GM18907 (cell line): ENCODE measurements around the gene SF3B5.
A peak's percentile ranks its signal among the peaks of the same experiment; 100 is the strongest.
"Not testable (repeated sequence)": the region's sequence is repeated elsewhere in the genome, so short reads cannot be mapped to it uniquely, and the experiment has no call there.

ENCODE experiments used
- ATAC-seq: cut with Tn5 transposase; IDR thresholded peaks from one replicate; pipeline ENCODE4 v1.9.1; 2021; ENCODE audit warnings: mild to moderate bottlenecking, moderate library complexity; ENCODE audit not compliant: unreplicated experiment

Gene SF3B5

DNA sequence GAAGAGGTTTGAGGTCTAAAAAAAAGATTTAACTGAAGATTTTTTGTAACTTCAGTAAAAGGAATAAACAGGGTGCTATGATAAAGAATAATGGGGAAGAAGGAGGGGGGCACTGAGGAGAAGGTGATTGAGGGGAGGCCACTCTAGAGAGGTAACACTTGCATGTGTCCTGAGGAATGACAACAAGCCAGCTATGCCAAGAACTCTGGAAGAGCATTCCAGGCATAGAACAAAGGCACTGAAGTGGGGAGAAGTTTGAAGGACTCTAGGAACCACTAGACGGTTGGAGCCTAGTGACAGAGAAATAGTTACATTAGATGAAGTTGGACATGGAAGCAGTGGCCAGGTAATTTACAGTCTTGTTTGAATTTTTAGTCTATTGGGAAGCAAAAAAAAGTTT, 10.8 kb upstream of the SF3B5 start:
- no peak for ATAC-seq

DNA sequence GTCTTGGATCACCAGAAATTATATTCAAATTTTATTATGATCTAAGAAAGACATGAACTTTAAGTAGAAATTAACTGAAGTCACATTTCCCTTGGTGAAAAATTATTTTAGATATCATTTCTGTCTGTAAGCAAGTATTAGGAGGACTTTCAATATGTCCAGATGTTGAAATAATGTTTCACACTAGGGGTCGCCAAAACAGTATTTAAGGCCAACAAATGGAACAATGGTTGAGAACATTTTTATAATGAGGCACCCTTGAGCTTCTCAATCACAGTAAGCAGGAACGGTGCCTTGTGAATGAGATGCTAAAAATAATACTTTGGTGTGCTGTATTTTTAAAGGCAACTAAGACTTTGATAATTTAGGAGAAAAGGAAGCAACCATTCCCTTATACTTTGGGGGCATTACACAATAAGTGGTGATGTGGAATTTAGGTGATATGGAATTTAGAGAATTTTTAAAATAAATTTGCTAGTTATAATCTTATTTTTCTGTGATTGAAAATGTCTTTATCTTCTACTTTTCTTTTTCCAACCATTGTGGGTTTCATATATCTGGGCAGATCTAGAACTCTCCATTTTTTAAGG, 9.6 kb upstream of the SF3B5 start:
- ATAC-seq: peak; percentile 81

DNA sequence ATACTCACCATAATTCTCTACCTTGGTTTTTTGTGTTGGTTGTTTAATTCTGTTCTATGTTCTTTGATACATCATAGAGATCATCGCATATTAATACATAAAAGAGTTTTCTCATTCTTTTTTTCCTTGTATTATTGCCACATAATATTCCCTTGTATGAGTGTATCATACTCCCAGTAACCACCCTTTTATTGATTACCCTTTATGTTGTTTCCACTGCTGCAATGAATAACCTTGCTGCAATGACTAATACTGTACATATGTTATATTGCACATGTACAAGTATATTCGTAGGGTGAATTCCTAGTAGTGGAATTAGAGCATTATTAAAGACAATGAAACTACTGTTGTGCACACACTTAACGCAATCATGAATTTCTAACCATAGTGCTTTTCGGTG, 9.1 kb upstream of the SF3B5 start:
- no peak for ATAC-seq

DNA sequence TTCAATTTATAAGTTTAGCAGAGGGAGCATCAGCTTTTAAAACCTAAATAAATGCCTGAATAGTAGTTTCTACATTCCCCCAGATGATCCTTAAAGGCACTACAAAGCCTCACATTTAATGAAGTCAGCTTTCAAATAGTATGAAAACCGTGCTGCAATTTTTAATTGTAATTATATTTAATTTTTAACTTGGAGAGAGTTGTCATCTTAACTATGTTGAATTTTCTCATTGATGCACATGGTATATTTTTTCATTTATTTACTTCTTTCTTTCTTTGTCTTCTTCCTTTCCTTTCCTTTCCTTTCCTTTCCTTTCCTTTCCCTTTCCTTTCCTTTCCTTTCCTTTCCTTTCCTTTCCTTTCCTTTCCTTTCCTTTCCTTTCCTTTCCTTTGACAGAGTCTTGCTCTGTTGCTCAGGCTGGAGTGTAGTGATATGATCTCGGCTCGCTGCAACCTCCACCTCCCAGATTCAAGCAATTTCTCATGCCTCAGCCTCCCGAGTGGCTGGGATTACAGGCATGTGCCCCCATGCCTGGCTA, 7.7 kb upstream of the SF3B5 start:
- ATAC-seq: no peak

DNA sequence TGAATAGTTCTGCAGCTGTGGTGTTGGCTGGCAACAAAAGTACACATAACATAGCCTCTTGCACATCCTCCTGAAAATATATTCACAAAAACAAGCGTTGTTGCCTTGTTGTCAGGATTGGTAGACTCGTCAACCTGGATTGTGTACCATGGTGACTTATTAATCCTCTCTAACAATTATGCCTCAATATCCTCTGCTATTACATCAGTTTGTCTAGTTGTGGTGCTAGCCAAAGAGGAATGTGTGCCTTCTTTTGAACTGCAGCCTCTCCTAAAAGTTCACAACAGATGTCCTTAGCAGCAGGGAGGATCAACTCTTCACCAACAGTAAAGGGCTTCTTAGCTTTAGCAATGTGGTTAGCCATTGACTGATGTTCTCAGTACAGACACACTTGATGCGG, 3.6 kb upstream of the SF3B5 start:
- no peak for ATAC-seq

DNA sequence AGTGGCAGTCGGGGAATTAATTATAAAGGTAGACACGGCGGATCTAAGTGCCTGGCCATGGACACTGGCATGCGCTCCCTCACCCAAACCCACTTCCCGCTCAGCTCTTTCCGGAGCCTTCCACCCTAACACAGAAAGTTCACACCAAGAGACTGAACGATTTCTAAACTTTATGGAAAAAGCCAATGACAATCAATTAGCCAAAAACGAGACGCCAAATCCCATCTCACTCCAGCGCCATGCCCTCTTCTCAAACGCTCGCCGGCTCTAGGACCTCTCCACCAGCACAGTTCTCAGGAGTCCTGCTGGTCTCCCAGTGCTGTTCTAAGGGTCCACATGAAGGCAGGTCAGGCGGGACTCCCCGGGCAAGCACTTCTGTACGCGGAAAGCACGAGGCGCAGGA, 641 bp downstream of the SF3B5 start:
- peak; percentile 1 for ATAC-seq

DNA sequence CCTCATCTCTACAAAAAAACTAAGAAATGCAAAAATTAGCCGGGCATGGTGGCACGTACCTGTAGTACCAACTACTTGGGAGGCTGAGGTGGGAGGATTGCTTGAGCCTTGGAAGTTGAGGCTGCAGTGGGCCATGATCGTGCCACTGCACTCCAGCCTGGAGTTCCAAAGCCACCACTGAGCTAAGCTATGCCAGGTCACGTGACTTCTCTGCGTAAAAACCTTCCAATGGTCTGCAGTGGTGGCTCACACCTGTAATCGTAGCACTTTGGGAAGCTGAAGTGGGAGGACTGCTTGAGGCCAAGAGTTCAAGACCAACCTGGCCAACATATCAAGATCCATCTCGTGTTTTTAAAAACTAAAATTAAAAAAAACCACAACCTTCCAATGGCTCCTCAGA, 1.7 kb downstream of the SF3B5 start:
- no peak for ATAC-seq

DNA sequence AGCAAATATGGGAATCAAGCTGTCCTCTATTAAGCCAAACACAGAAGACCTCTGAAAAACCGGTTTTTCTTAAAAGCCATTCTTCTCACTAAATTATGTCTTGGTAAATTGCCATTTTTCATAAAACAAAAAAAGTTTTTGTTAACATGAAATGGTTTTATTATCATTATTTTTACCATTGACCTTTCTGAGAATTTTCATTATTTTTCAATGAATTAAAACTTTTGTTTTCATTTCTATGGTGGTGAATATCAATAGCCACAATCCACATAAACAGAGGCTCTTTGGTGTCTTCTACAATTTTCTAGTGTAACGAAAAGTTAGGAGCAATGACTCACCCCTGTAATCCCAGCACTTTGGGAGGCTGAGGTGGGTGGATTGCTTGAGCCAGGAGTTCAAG, 2.1 kb downstream of the SF3B5 start:
- no peak for ATAC-seq

DNA sequence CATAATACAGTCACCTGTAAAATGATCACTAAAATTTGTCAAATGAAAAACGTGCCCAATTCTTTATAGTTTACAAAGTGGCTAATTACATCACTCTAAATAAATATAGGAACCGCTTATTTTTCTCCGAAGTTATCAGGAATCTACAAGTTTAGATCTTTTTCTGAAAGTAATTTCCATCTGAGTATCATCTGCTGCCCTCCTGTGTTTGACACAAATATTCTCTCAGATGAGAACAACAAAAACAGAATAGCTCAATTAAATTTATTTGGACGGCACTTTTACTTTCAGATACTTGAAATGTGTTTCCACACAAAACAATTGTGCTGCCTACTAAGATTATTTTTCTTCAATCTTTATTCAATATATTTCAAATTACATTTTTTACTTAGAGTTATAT, 5.0 kb downstream of the SF3B5 start:
- ATAC-seq: no peak

DNA sequence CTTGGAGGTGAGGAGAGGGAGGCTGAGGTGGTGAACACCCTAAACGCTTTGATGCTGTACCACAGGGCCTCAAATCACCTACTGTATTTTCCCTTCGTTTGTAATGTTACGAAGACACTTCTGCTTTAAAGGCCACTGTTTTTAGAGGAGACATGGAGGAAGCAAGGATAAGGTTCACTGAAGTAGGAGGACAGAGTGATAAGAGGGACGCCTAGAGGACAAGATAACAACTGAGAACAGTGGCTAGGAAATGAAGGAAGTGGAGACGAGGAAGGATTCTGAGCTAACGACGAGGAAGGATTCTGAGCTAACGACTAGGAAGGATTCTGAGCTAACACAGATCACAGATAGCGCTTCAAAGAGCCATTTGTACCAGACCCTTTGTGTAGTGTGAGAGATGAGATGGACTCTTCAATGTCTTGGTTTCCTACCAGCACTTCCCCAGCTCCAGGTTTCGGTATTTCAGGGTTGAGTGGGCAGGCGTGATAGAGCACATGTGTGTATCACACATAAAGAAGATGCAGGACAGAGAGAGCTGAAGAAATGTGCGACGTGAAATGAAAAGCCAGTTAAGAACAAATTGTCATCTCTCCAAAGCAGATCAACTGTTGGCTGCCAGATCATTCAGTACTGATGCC, 7.5 kb downstream of the SF3B5 start:
- ATAC-seq: no peak

DNA sequence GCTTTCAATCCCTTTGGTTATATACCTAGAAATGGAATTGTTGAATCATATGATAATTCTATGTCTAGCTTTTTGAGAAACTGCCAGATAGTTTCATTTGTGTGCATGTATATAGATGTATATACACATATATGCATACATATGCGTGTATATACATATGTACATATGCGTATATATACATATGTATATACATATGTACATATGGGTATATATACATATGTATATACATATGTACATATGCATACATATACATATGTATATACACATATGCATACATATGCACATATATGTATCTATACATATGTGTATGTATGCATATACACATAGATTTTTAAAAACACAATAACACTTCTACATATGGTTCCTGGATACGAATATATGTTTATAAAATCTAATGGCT, 8.4 kb downstream of the SF3B5 start:
- no peak for ATAC-seq

DNA sequence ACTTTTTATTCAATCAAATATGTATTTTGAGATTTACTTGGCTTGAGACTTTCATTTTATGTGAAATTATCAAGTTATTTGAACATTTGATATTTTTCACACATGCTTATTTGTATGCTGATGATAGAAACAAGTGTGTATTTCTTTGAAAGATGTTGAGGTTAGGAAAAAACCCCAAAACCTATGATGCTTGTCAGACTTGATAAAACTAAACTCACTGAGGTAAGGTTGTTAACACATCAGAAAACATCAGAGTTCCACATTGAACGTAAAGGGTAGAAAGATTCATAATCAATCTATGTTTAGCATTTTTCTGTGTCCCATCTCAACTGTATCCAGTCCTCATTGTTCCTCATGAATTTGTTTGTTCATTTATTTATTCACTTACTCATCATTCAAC, 12.2 kb downstream of the SF3B5 start:
- ATAC-seq: no peak

DNA sequence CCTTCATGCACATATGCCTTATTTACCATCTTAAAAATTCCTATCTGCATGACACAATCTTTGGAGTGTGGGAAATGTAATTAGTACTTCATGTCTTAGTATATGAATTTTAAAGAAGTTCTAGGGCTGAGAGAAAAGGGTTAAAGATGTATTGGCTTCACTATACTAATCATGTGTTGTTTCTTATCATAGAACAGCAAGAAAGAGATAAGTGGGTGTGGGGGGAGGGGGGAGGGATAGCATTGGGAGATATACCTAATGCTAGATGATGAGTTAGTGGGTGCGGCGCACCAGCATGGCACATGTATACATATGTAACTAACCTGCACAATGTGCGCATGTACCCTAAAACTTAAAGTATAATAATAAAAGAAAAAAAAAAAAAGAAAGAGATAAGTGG, 13.0 kb downstream of the SF3B5 start:
- not testable (repeated sequence) for ATAC-seq

DNA sequence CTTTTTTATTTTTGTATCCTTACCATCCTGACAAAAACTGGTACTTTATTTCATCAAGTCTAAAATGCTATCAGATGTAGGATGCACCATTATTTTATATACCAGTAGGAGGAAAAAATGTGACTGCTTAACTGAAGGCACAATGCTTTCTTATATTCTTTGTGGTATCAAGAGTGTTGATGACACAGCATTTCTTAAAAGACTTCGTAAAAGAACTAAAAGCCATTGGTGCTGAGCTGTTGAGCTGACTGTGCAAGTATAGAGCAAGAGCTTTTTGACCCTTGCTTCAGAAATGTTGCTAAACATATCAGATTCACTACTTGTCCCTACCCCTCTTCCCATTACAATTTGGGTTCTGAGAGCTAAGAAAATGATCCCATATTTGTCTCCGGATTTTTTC, 17.5 kb downstream of the SF3B5 start:
- ATAC-seq: no peak

DNA sequence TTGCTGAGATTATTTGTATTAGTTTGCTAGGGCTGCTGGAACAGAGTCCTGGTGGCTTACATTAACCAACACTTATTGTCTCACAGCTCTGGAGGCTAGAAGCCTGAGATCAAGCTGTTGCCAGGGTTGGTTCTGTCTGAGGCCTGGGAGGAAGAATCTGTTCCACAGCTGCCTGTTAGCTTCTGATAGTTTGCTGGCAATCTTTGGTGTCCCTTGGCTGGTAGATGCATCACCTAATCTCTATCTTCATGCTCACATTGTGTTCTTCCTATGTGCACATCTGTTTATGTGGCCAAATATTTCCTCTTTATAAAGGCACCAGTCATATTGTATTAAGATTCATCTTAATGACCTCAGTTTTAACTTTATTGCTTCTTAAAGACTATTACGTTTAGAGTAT, 19.5 kb downstream of the SF3B5 start:
- no peak for ATAC-seq

DNA sequence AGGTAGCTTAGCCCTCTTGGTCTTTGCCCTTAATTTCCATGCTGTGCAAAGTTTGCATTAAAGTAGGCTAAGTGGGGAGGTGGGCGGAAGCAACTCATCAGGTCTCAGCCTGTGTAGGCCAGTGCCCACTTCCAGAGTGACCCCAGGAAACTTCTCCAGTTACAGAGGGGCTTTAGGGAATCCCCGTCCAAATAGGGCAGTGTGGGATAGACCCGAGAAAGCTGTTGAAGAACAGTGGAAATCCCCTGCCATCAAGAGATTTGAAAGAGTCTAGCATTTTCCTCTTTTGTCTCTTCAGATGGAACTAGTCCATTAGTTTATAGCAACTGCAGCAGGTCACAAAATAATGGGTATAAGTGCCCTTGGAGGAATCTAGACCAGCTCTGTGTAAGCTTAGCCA, 20.2 kb downstream of the SF3B5 start:
- ATAC-seq: peak; percentile 58

DNA sequence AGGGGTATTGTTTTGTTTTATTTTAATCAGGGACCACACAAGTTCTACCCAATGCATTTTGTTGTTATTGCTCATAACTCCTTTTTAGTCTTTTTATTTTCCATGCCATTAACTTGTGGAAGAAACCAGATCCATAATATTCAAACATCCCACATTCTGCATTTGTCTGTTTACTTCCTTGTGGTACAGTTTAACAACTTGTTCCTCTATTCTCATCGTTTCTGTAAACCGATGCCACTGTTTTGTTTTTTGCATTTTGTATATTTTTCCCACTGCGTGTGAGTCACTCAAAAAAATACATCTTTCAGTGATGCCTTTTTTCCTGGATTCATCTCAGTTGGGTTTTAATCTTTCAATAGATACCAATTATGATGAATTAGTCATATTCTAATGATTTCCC, 22.3 kb downstream of the SF3B5 start:
- no peak for ATAC-seq

DNA sequence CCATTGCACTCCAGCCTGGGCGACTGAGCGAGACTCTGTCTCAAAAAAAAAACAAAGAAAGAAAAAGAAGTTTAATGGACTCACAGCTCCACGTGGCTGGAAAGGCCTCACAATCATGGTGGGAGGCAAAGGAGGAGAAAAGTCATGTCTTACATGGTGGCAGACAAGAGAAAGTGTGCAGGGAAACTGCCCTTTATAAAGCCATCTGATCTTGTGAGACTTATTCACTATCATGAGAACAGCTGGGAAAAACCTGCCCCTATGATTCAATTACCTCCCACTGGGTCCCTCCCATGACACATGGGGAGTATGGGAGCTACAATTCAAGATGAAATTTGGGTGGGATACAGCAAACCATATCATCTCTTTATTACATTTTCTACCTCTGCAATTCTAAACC, 25.9 kb downstream of the SF3B5 start:
- ATAC-seq: no peak

DNA sequence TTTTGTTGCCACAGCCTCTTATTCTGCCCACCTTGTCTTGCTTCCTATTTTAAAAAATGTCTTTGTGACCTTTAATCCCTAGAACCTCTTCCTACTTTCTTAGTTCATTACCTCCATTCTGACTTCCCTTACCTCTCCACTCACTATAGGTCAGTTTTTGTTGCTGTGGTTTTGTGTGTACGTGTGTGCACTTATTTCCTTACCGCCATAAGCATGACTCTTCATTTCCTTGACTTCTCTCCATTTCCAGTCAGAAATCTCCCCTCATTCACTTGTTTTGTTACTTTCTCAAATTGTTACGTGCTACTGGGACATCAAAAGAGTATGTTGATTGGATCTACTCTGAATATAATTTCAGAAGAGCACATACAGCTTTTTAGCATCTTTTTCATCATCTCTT, 26.6 kb downstream of the SF3B5 start:
- no peak for ATAC-seq

DNA sequence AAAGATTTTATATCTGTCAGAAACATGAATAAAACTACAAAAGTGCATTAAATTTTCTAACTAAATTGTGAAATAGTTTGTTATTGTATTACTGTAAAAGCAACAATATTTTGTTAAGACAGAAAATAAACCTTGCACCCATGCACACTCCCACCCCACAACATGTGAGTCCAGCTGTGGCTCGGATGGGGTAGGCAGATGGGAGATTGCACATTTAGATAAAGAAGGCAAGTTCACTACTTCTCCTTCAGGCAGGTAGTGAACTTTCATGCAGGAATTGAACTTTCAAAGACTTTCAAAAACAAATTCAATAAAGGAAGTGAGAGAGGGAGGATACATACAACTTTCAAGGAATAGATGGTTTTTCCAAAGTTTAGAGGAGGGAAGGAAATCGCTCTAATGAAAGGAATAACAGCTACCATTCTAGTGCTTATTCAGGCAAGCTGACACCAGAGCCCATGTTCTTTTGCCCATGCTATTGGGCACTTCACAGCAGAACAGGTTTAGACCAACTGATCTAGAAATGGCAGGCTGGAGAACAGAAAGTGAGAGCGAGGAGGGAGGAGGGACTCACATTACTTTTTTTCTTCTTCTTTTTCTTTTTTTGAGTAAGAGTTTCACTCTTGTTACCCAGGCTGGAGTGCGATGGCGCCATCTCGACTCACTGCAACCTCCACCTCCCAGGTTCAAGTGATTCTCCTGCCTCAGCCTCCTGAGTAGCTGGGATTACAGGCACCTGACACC, 28.5 kb downstream of the SF3B5 start:
- ATAC-seq: peak; percentile 44

DNA sequence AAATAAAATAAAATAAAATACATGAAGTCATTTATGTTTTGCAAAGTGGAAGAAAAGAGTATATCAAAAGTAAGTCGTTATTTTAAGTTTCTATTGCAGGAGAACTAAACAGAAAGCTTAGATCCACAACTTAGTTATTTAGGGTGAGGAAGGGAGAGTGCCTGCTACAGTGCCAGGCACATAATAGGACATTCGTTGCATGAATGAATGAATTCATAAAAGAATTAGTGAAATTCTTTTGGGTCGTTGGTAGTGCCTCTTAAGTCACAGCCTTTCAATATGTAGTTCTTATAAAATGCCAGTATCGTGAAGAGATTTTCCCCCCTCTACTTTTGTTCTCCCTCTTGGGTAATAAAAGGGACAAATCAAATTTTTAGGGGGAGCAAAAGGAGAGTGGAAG, 29.1 kb downstream of the SF3B5 start:
- ATAC-seq: no peak

DNA sequence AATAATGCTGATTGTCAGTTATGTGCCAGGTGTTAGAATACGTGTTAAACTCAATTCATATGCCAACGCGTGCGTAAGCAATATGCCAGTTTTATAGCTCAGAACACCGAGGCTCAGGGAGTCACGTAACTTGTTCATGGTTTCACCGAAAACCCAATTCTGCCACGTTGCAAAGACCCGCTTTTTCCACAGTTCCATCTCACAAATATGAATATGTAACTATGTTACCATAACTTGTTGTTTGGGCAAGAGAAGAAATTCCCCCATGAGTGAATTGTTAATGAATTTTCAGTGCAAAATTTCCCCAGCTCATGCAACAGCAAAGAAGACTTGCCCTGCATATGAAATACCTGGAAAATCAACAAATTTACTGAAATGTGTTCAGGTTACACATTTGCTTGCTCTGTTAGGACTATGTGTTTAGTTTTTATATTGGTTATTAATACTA, 30.1 kb downstream of the SF3B5 start:
- peak; percentile 3 for ATAC-seq
